ENCODE measurements around the gene KLF13. TPM values are rescaled to one million over a fixed set of nuclear protein-coding genes. Genes with fewer than 3 reads are reported as not detected.

KLF13 gene
- total and polyA plus RNA-seq, 4 donors, result 27.2 to 58.7 (median 33.6) TPM

GRCh38 chr15:31337352-31338031 is 10.9 kb downstream of the KLF13 start:
- no peak overlapping the region for H3K27ac ChIP-seq (ENCODE audit: low read depth in 1 of 2, low read length in 2 of 2)
- WGBS, 2 donors, result 78 to 79% methylated on average over 12 of the region's 12 CpGs
- no peaks in the 10 kb centered on the region for H3K9me3 ChIP-seq (ENCODE audit: control insufficient read depth, low read length)
- ATAC-seq (ENCODE audit: low FRiP score) (no peak), DNase-seq (no peak)
- H3K4me1 ChIP-seq (ENCODE audit: control insufficient read depth in 1 of 2, insufficient read depth in 2 of 2, low read length in 2 of 2), result no peaks in the 10 kb centered on the region
- H3K36me3 ChIP-seq (ENCODE audit: control insufficient read depth in 1 of 2, insufficient read depth in 2 of 2, low read length in 1 of 2), result no peaks in the 10 kb centered on the region
- no peaks in the 10 kb centered on the region for H3K27me3 ChIP-seq (ENCODE audit: control insufficient read depth in 1 of 2, insufficient read depth in 2 of 2, low read length in 1 of 2)
- H3K4me3 ChIP-seq (ENCODE audit: low read length in 2 of 2), result no peak overlapping the region
- intact Hi-C loops (cut with DNase I), result no loop called here

GRCh38 chr15:31338318-31338878 is 11.8 kb downstream of the KLF13 start:
- ATAC-seq (ENCODE audit: low FRiP score) (peak; percentile 51), DNase-seq (peak in 1 of 2 donors; percentile 68)
- Histone ChIP-seq H3K9me3 (ENCODE audit: control insufficient read depth, low read length) (no peaks in the 10 kb centered on the region), H3K27me3 (ENCODE audit: control insufficient read depth in 1 of 2, insufficient read depth in 2 of 2, low read length in 1 of 2) (no peaks in the 10 kb centered on the region), H3K27ac (ENCODE audit: low read depth in 1 of 2, low read length in 2 of 2) (peak overlapping the region in 1 of 2 donors; percentile 60), H3K4me3 (ENCODE audit: low read length in 2 of 2) (no peak overlapping the region), H3K4me1 (ENCODE audit: control insufficient read depth in 1 of 2, insufficient read depth in 2 of 2, low read length in 2 of 2) (no peaks in the 10 kb centered on the region), H3K36me3 (ENCODE audit: control insufficient read depth in 1 of 2, insufficient read depth in 2 of 2, low read length in 1 of 2) (no peaks in the 10 kb centered on the region)
- intact Hi-C loops (cut with DNase I), result no loop called here
- 10% methylated on average over 9 of the region's 9 CpGs for WGBS, 2 donors

DNA sequence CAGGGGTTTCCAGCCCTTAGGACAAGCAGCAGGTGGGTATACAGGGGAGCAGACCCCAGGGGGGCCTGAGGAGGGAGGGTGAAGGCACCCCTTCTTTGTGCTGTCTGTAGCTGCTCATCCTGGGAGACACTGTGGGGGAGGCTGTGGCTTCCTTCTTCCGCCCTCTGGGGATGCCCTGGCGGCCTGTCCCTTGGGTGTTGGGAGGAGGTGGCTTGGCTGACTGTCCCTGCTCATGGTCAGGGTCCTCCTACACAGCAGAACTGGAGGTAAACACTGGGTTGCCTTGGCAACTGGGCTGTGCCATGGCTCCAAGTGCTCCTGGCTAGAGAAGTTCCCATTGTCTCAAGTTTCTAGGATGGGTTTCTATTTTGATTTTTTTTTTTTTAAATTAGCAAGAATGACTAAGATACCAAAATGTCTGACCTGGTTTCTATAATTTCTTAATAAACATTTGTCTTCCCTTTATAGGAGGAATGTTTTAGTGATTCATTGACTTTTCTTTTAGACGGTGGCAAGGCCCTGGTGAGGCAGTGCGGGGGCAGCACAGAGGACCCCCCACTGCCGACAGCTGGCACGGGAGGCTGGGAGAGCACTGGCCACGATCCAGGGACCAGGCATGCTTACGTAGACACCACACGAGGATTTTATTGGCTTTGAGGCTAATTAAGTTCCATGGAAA is 12.4 kb downstream of the KLF13 start:
- H3K4me3 ChIP-seq (ENCODE audit: low read length in 2 of 2), result no peak overlapping the region
- intact Hi-C loops (cut with DNase I), result no loop called here
- H3K36me3 ChIP-seq (ENCODE audit: control insufficient read depth in 1 of 2, insufficient read depth in 2 of 2, low read length in 1 of 2), result no peaks in the 10 kb centered on the region
- peak; percentile 83 for ATAC-seq (ENCODE audit: low FRiP score)
- peak; percentile 81 to 88 for DNase-seq
- H3K27me3 ChIP-seq (ENCODE audit: control insufficient read depth in 1 of 2, insufficient read depth in 2 of 2, low read length in 1 of 2), result no peaks in the 10 kb centered on the region
- WGBS, 2 donors, result 4 to 8% methylated on average over 9 of the region's 9 CpGs
- H3K27ac ChIP-seq (ENCODE audit: low read depth in 1 of 2, low read length in 2 of 2), result peak overlapping the region in 1 of 2 donors; percentile 60
- H3K9me3 ChIP-seq (ENCODE audit: control insufficient read depth, low read length), result no peaks in the 10 kb centered on the region
- no peaks in the 10 kb centered on the region for H3K4me1 ChIP-seq (ENCODE audit: control insufficient read depth in 1 of 2, insufficient read depth in 2 of 2, low read length in 2 of 2)

GRCh38 chr15:31339558-31339895 is 12.9 kb downstream of the KLF13 start:
- H3K36me3 ChIP-seq (ENCODE audit: control insufficient read depth in 1 of 2, insufficient read depth in 2 of 2, low read length in 1 of 2), result no peaks in the 10 kb centered on the region
- intact Hi-C loops (cut with DNase I), result no loop called here
- no peaks in the 10 kb centered on the region for H3K27me3 ChIP-seq (ENCODE audit: control insufficient read depth in 1 of 2, insufficient read depth in 2 of 2, low read length in 1 of 2)
- H3K4me1 ChIP-seq (ENCODE audit: control insufficient read depth in 1 of 2, insufficient read depth in 2 of 2, low read length in 2 of 2), result no peaks in the 10 kb centered on the region
- H3K4me3 ChIP-seq (ENCODE audit: low read length in 2 of 2), result no peak overlapping the region
- no peak for DNase-seq
- ATAC-seq (ENCODE audit: low FRiP score), result no peak
- 77 to 78% methylated on average over 10 of the region's 10 CpGs for WGBS, 2 donors
- peak overlapping the region in 1 of 2 donors; percentile 22 for H3K27ac ChIP-seq (ENCODE audit: low read depth in 1 of 2, low read length in 2 of 2)
- H3K9me3 ChIP-seq (ENCODE audit: control insufficient read depth, low read length), result no peaks in the 10 kb centered on the region

DNA sequence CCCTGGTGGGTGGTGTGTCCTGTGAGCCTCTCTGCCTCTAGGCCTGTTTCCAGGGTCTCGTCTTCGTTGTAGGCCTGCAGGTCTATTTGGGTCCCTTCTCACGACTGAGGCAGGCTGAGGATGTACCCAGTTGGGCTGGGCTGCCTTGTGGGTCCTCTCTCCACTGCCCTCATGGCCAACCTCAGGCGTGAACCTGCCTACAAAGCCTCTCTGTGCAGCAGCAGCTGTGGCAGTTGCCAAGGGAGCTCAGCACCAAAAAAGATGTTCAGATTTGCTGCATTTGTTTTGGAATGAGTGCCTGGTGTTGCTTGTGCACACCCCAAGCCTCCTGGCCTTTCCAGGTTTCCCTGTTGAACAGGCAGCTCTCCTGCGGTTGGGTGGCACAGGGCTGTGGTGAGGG is 13.4 kb downstream of the KLF13 start:
- ATAC-seq (ENCODE audit: low FRiP score) (no peak), DNase-seq (peak in 1 of 2 donors; percentile 14)
- Histone ChIP-seq H3K36me3 (ENCODE audit: control insufficient read depth in 1 of 2, insufficient read depth in 2 of 2, low read length in 1 of 2) (no peaks in the 10 kb centered on the region), H3K4me3 (ENCODE audit: low read length in 2 of 2) (no peak overlapping the region), H3K27ac (ENCODE audit: low read depth in 1 of 2, low read length in 2 of 2) (peak overlapping the region in 1 of 2 donors; percentile 6), H3K27me3 (ENCODE audit: control insufficient read depth in 1 of 2, insufficient read depth in 2 of 2, low read length in 1 of 2) (no peaks in the 10 kb centered on the region), H3K4me1 (ENCODE audit: control insufficient read depth in 1 of 2, insufficient read depth in 2 of 2, low read length in 2 of 2) (no peaks in the 10 kb centered on the region), H3K9me3 (ENCODE audit: control insufficient read depth, low read length) (no peaks in the 10 kb centered on the region)
- 19 to 27% methylated on average over 5 of the region's 5 CpGs for WGBS, 2 donors
- intact Hi-C loops (cut with DNase I), result no loop called here

GRCh38 chr15:31340592-31340991 is 14.0 kb downstream of the KLF13 start:
- Histone ChIP-seq H3K4me3 (ENCODE audit: low read length in 2 of 2) (no peak overlapping the region), H3K36me3 (ENCODE audit: control insufficient read depth in 1 of 2, insufficient read depth in 2 of 2, low read length in 1 of 2) (no peaks in the 10 kb centered on the region), H3K9me3 (ENCODE audit: control insufficient read depth, low read length) (no peaks in the 10 kb centered on the region), H3K27me3 (ENCODE audit: control insufficient read depth in 1 of 2, insufficient read depth in 2 of 2, low read length in 1 of 2) (no peaks in the 10 kb centered on the region), H3K4me1 (ENCODE audit: control insufficient read depth in 1 of 2, insufficient read depth in 2 of 2, low read length in 2 of 2) (no peaks in the 10 kb centered on the region), H3K27ac (ENCODE audit: low read depth in 1 of 2, low read length in 2 of 2) (no peak overlapping the region)
- intact Hi-C loops (cut with DNase I), result no loop called here
- 82 to 86% methylated on average over 7 of the region's 7 CpGs for WGBS, 2 donors
- DNase-seq, result peak in 1 of 2 donors; percentile 26
- no peak for ATAC-seq (ENCODE audit: low FRiP score)

DNA sequence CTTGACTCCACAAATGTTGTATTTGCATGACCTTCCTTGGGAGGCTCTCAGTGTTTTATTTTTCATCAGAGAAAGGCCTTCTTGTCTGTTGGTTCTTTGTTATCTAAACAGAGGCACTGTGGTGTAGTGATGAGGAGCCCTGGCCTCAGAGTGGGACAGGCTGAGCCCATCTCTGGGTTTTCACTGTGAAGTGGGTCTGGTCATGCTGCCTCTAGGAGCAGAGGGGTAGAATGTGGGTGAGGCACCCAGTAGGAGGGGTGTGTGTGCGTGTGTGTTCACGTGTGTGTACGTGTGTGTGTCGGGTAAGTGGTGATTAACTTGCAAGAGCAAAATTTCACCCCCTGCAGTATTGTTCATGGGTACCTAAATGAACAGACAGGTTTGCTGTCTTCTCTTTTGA is 14.4 kb downstream of the KLF13 start:
- ATAC-seq (ENCODE audit: low FRiP score) (no peak), DNase-seq (no peak)
- H3K4me1 ChIP-seq (ENCODE audit: control insufficient read depth in 1 of 2, insufficient read depth in 2 of 2, low read length in 2 of 2), result no peaks in the 10 kb centered on the region
- intact Hi-C loops (cut with DNase I), result no loop called here
- H3K9me3 ChIP-seq (ENCODE audit: control insufficient read depth, low read length), result no peaks in the 10 kb centered on the region
- no peak overlapping the region for H3K4me3 ChIP-seq (ENCODE audit: low read length in 2 of 2)
- no peaks in the 10 kb centered on the region for H3K27me3 ChIP-seq (ENCODE audit: control insufficient read depth in 1 of 2, insufficient read depth in 2 of 2, low read length in 1 of 2)
- no peaks in the 10 kb centered on the region for H3K36me3 ChIP-seq (ENCODE audit: control insufficient read depth in 1 of 2, insufficient read depth in 2 of 2, low read length in 1 of 2)
- no peak overlapping the region for H3K27ac ChIP-seq (ENCODE audit: low read depth in 1 of 2, low read length in 2 of 2)
- 90 to 92% methylated on average over 4 of the region's 4 CpGs for WGBS, 2 donors

DNA sequence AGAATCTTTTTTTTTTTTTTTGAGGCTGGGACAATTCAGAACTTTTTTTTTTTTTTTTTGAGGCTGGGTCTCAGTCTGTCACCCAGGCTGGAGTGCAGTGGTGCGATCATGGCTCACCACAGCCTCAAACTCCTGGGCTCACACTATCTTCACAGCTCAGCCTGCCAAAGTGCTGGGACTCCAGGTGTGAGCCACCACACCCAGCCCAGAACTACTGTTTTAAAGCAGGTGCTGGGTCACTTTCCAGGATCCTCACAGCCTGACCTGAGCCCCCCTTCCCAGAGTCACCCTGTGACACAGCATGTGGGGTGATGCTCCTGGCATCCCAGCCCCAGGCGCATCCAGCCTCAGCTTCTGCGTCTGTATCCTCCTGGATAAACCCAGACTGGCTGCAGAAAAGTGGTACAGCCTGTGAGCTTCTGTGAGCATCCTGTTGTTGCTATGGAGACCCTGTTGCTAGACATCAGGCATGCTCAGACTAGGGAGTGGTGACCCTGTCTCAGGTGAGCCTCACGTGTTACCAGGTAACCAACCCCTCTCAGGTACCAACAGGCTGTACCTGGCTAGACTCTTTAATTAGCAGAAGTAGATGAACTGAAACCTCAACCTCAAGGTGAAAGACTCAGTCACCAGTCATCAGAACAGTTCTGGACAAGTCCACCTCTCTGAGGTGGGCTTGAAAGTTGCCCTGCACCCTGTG is 15.0 kb downstream of the KLF13 start:
- intact Hi-C loops (cut with DNase I), result no loop called here
- Histone ChIP-seq H3K27ac (ENCODE audit: low read depth in 1 of 2, low read length in 2 of 2) (no peak overlapping the region), H3K9me3 (ENCODE audit: control insufficient read depth, low read length) (no peaks in the 10 kb centered on the region), H3K27me3 (ENCODE audit: control insufficient read depth in 1 of 2, insufficient read depth in 2 of 2, low read length in 1 of 2) (no peaks in the 10 kb centered on the region), H3K4me1 (ENCODE audit: control insufficient read depth in 1 of 2, insufficient read depth in 2 of 2, low read length in 2 of 2) (no peaks in the 10 kb centered on the region), H3K36me3 (ENCODE audit: control insufficient read depth in 1 of 2, insufficient read depth in 2 of 2, low read length in 1 of 2) (no peaks in the 10 kb centered on the region), H3K4me3 (ENCODE audit: low read length in 2 of 2) (no peak overlapping the region)
- 91 to 94% methylated on average over 4 of the region's 4 CpGs for WGBS, 2 donors
- DNase-seq (no peak), ATAC-seq (ENCODE audit: low FRiP score) (no peak)
